ENCODE results near the gene RFWD3.

The RFWD3 gene

DNA sequence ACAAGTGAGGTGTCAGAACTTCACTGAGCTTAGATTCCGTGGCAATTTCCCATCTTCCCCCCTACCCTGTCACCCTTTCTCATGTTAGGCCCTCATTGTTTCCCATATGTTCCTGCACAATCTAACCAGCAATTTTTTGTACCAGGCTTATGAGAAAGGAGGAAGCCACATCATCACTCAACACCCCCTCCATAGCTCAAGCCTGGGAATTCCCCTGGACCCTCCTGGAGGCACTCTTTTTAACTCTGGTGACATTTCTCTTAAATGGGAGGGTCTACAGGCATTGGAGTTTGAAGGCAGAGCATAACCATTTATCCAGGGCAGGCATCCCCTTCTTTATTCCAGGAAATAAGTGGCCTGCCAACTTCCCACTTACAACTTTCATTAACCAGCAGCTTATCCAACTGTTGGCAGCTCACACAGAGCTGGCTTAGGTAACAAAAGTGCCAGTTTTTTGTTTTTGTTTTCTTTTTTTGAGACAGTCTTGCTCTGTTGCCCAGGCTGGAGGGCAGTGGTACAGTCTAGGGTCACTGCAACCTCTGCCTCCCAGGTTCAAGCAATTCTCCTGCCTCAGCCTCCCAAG, 49.4 kb downstream of the RFWD3 start:
- DNase-seq (ENCODE audit: low read depth) = no peak

GRCh38 chr16:74611721-74612120, 55.0 kb downstream of the RFWD3 start:
- peak; percentile 52 for DNase-seq (ENCODE audit: low read depth)

DNA sequence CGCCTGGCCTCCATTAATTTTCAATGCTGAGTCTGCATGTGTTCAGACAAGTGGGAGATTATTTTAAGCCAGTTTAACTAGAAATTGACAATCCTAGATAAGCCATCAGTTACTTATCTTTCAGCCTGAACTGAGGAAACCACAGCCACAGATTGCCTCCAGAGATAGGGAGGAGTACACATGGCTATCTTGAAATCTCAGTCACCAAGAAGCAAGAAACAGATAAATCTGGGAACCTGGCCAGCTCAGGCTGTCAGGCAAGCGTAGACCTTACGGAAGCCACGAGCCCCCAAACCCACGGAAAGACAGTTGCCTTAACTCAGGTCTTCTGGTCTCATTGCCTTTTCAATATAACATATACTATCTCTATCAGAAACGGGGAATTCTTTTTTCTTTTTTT, 57.7 kb downstream of the RFWD3 start:
- no peak for DNase-seq (ENCODE audit: low read depth)

GRCh38 chr16:74608381-74608780, 58.3 kb downstream of the RFWD3 start:
- no peak for DNase-seq (ENCODE audit: low read depth)

DNA sequence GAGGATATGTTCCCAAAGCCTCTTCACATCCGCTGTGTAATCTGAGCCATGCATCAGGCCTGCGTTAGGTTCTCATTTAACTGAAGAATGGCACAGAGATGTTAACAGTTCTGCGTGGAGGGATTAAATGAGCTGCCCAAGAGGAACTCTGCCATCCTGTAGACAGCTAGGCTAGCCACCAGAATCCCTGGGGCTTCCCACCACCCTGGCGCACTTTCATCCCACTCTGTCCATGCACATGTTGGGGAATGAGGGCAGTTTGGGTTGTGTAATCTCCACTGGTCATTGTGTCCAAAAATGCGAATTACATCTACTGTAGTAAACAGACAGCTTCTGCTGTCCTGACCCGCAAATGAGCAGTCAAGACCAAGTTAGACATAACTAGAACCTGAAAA, 58.7 kb downstream of the RFWD3 start:
- DNase-seq (ENCODE audit: low read depth) = peak; percentile 61

- no peak for DNase-seq (ENCODE audit: low read depth)
Observed at GRCh38 chr16:74607310-74607961, 59.2 kb downstream of the RFWD3 start.

GRCh38 chr16:74606521-74607309, 60.0 kb downstream of the RFWD3 start, which contains the start of gene GLG1:
Gene GLG1, minus strand, starts transcription at chr16:74607114. Its CDS starts 20 bp downstream, at chr16:74607094.
- DNase-seq (ENCODE audit: low read depth) = peak; percentile 89

- no peak for DNase-seq (ENCODE audit: low read depth)
Observed at GRCh38 chr16:74605746-74606520, 60.7 kb downstream of the RFWD3 start.

- no peak for DNase-seq (ENCODE audit: low read depth)
Observed at GRCh38 chr16:74605332-74605731, 61.3 kb downstream of the RFWD3 start.

- no peak for DNase-seq (ENCODE audit: low read depth)
Observed at GRCh38 chr16:74603848-74604247, 62.8 kb downstream of the RFWD3 start.

DNA sequence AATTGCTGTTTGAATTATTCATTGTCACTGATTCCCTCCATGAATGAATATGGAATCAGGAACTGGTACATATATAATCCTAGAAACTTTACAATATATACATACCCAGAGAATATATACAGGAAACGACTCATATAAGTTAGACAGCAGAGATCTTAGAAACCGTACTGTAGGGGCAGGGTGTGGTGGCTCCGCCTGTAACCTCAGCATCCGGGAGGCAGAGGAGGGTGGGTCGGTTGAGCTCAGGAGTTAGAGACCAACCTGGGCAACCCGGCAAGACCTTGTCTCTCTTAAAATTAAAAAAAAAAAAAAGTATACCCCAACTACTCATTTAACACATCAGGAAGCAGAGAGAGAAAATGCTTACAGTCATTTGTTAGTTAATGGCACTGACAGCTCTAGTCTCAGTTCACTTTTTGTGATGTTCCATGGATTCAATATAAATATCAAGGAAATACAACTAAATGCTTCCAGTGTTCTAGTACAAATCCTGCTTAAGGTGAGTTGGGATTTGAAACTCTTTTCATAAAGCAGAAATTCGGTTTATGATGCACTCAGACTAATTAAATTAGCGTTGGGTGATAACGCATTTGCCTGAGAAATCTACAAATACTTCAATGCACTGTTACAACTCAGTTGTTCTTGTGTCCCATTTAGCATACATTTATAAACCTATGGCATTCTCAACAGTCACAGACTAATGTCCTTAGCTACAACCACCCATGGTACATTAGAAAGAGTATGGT, 65.4 kb downstream of the RFWD3 start:
- DNase-seq (ENCODE audit: low read depth) = no peak

GRCh38 chr16:74596586-74596985, 70.1 kb downstream of the RFWD3 start:
- DNase-seq (ENCODE audit: low read depth) = no peak

DNA sequence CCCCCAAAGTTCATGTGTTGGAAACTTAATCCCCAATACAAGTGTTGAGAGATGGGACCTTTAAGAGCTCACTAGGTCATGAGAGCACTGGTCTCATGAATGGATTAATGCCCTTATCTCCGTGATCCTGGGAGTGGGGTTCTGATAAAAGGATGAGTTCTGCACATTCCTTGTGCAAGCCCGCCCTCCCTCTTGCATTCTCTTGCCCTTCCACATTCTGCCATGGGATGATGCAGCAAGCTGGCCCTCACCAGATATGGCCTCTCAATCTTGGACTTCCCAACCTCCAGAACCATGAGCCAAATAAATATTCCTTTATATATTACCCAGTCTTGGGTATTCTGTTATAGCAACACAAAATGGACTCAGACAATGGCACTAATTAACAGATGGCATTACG, 73.8 kb downstream of the RFWD3 start:
- no peak for DNase-seq (ENCODE audit: low read depth)

GRCh38 chr16:74591876-74592650, 74.6 kb downstream of the RFWD3 start:
- DNase-seq (ENCODE audit: low read depth) = no peak

GRCh38 chr16:74586948-74587347, 79.7 kb downstream of the RFWD3 start:
- no peak for DNase-seq (ENCODE audit: low read depth)

DNA sequence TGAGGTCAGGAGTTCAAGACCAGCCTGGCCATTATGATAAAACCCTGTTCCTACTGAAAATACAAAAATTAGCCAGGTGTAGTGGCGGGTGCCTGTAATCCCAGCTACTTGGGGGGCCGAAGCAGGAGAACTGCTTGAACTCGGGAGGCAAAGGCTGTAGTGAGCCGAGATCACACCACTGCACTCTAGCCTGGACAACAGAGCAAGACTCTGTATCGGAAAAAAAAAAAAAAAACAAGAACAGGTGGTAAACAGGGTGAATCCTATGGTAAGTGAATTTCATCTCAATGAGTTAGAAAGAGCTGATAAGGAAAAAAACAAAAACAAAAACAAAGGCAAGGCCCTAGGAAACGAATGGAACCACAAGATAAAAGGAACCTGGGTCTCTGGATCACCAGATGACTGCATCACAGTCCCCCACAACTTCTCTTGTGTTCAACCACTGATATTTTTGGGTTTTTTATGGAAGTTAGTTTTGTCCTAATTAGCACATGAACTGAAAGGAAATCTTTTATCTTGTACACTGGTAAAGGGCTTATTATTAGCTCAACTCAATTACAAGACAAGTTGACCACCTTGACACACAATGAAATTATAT, 80.7 kb downstream of the RFWD3 start:
- no peak for DNase-seq (ENCODE audit: low read depth)

GRCh38 chr16:74583926-74584666, 82.6 kb downstream of the RFWD3 start:
- no peak for DNase-seq (ENCODE audit: low read depth)

GRCh38 chr16:74582970-74583369, 83.7 kb downstream of the RFWD3 start:
- DNase-seq (ENCODE audit: low read depth) = no peak

DNA sequence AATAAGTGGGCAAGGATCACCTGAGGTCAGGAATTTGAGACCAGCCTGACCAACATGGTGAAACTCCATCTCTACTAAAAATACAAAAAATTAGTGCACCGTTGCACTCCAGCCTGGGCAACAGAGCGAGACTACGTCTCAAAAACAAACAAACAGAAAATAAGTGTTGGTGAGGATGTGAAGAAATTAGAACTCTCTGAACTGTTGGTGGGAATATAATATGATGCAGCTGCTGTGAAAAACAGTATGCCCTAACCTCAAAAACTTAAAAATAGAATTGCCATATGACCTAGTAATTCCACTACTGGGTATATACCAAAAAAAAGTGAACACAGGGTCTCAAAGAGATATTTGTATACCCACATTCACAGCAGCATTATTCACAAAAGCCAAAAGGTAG, 85.8 kb downstream of the RFWD3 start:
- DNase-seq (ENCODE audit: low read depth) = peak; percentile 23

DNA sequence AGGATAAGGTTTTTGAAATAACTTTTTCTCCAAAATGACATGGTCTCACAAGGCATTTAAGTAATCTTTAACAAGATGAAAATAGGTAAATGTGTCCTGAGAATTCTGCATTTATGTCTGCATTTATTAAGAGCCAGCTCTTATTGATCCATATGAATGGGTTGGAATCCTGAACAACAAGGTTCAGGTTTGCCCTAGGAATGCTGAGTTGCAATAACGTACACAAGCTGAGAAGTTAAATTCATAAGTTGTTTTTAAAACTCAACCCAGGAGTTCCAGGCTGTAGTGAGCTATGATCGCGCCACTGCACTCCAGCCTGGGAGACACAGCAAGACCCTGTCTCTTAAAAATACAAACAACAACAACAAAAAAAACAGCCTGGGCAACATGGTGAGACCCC, 87.8 kb downstream of the RFWD3 start:
- no peak for DNase-seq (ENCODE audit: low read depth)
